ENCODE results near the gene AHCY.

DNA sequence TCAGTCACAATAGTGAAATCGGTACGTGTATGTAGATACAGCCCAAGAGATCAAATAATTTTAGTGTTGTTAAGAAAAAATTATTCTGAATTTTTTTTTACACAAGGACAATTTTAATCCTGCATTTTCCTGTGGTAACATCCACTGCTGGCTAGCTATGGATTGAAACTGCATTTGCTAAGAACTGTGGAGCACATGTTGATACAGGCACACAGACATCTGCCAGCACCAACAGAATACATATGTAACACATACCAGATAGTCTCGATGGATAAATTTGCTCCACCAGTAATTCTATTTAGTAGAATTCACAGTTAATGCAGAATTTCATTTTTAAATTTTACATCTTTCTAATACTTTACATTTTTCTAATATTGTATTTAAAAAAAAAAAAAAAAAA is 59.8 kb downstream of the AHCY start:
- TF ChIP-seq, protein P1, sequence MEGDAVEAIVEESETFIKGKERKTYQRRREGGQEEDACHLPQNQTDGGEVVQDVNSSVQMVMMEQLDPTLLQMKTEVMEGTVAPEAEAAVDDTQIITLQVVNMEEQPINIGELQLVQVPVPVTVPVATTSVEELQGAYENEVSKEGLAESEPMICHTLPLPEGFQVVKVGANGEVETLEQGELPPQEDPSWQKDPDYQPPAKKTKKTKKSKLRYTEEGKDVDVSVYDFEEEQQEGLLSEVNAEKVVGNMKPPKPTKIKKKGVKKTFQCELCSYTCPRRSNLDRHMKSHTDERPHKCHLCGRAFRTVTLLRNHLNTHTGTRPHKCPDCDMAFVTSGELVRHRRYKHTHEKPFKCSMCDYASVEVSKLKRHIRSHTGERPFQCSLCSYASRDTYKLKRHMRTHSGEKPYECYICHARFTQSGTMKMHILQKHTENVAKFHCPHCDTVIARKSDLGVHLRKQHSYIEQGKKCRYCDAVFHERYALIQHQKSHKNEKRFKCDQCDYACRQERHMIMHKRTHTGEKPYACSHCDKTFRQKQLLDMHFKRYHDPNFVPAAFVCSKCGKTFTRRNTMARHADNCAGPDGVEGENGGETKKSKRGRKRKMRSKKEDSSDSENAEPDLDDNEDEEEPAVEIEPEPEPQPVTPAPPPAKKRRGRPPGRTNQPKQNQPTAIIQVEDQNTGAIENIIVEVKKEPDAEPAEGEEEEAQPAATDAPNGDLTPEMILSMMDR (conservative IDR thresholded peaks at IDR 0.05 in 1 of 2, IDR thresholded peaks at IDR 0.05 in 1 of 2; ENCODE audit: low read depth in 1 of 2, low read length in 2 of 2): no peak
- TF ChIP-seq EZH2 (IDR thresholded peaks at IDR 0.05; ENCODE audit: low read length, missing control alignments): no peak
